ENCODE results near the gene TRAM2. TPM values are rescaled to one million over a fixed set of nuclear protein-coding genes. Genes with fewer than 3 reads are reported as not detected.

TRAM2 gene
- total RNA-seq, 1 experiment from 2014 or later, result 13.4 TPM

DNA sequence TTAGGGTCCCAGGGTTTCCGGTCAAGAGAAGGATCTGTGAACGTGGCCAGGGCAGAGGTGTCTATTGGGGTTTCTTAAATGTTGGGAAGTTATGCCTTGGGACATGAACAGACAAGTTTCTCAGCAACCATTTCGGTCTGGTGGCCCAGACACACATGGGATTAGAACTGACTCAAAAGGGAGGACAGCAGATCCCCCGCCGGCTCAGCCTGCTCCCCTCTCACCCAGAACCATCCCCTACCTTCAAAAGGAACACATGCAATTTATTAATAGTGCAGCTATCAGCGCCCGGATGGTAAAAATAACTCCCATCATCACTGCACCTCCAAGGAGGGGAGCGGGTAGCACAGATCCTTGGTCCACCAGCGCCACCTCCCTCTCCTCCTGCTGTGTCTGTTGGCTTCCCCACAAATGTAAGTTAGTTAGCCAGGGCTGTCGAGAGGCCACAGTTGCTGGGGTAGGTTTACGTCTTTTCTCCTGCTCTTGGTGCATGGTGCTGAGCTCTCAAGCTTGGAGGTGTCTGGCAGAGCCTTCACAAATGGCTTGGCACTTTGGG lies 77.1 kb downstream of the TRAM2 start:
- TF ChIP-seq TEAD1 (CRISPR knock-in tag; IDR thresholded peaks at IDR 0.05), result no peak
- no peak for TF ChIP-seq GTF2I (CRISPR knock-in tag; conservative IDR thresholded peaks at IDR 0.05)
- TF ChIP-seq, protein P1, sequence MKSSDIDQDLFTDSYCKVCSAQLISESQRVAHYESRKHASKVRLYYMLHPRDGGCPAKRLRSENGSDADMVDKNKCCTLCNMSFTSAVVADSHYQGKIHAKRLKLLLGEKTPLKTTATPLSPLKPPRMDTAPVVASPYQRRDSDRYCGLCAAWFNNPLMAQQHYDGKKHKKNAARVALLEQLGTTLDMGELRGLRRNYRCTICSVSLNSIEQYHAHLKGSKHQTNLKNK (CRISPR knock-in tag; IDR thresholded peaks at IDR 0.05), result no peak
- TF ChIP-seq FOXJ3 (CRISPR knock-in tag; IDR thresholded peaks at IDR 0.05; ENCODE audit: borderline replicate concordance), result no peak
- TF ChIP-seq ZNF121 (CRISPR knock-in tag; IDR thresholded peaks at IDR 0.05), result no peak
- no peak for TF ChIP-seq ATF1 (CRISPR knock-in tag; IDR thresholded peaks at IDR 0.05)
- no peak for TF ChIP-seq SP1 (CRISPR knock-in tag; conservative IDR thresholded peaks at IDR 0.05)
- no peak for TF ChIP-seq NFYB (CRISPR knock-in tag; conservative IDR thresholded peaks at IDR 0.05; ENCODE audit: low read depth)
- DNase-seq (ENCODE audit: low spot score), result no peak
- POLR2A ChIA-PET, result no interaction called here
- H3K36me3 Mint-ChIP-seq, result peaks cover 13% of the 10 kb centered on the region; the same call in 1 of the 2 replicates
- no peaks in the 10 kb centered on the region for H3K27me3 Mint-ChIP-seq (ENCODE audit: low read depth)
- peak overlapping the region; percentile 80 for H3K27ac Mint-ChIP-seq
- peaks cover 22% of the 10 kb centered on the region for H3K4me1 Mint-ChIP-seq
- CTCF ChIA-PET, result interaction anchor here (1.1 kb wide), 1 partner anchor 163 kb away, joined by 3 read pairs; no protein-coding TSS in a partner anchor
- H3K4me3 Mint-ChIP-seq, result no peak overlapping the region
- H3K9me3 Mint-ChIP-seq, result peaks cover 6% of the 10 kb centered on the region
- ATAC-seq, result no peak

DNA sequence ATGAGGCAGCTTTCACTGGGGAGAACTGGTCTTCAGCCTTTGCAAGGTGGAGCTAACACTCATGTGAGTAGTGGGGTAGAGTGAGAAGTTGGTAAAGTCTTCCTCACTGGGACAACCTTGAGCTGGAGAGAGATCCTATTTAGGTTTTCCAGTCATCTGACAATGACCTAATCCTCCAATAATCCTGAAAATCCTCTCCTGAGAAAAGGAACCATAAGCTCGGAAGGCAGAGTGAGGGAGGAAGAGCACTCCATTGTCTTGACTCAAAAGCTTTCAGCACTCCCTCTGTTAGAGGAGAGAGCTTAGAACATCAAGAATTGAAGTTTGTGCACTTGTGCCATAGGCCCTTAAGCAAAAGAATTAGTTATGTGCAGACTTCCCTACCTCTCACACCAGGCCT lies 77.8 kb downstream of the TRAM2 start:
- DNase-seq (ENCODE audit: low spot score), result no peak
- Mint-ChIP-seq H3K4me3 (no peak overlapping the region), H3K27ac (peak overlapping the region; percentile 8), H3K36me3 (peaks cover 18% of the 10 kb centered on the region), H3K27me3 (ENCODE audit: low read depth) (no peaks in the 10 kb centered on the region), H3K9me3 (peaks cover 12% of the 10 kb centered on the region), H3K4me1 (peaks cover 22% of the 10 kb centered on the region)
- POLR2A ChIA-PET, result no interaction called here
- TF ChIP-seq GRHL2 (CRISPR knock-in tag; IDR thresholded peaks at IDR 0.05; ENCODE audit: insufficient replicate concordance, severe bottlenecking) (no peak), NR3C1 (CRISPR knock-in tag; conservative IDR thresholded peaks at IDR 0.05; ENCODE audit: low read depth) (no peak), KAT7 (CRISPR knock-in tag; IDR thresholded peaks at IDR 0.05; ENCODE audit: borderline replicate concordance) (no peak), TEAD4 (CRISPR knock-in tag; IDR thresholded peaks at IDR 0.05) (no peak), FOXP1 (CRISPR knock-in tag; IDR thresholded peaks at IDR 0.05; ENCODE audit: borderline replicate concordance) (no peak), EMX1 (CRISPR knock-in tag; IDR thresholded peaks at IDR 0.05) (no peak), ZNF263 (CRISPR knock-in tag; IDR thresholded peaks at IDR 0.05; ENCODE audit: low read depth) (no peak), TP53 (CRISPR knock-in tag; IDR thresholded peaks at IDR 0.05) (no peak)
- TF ChIP-seq, protein P2, sequence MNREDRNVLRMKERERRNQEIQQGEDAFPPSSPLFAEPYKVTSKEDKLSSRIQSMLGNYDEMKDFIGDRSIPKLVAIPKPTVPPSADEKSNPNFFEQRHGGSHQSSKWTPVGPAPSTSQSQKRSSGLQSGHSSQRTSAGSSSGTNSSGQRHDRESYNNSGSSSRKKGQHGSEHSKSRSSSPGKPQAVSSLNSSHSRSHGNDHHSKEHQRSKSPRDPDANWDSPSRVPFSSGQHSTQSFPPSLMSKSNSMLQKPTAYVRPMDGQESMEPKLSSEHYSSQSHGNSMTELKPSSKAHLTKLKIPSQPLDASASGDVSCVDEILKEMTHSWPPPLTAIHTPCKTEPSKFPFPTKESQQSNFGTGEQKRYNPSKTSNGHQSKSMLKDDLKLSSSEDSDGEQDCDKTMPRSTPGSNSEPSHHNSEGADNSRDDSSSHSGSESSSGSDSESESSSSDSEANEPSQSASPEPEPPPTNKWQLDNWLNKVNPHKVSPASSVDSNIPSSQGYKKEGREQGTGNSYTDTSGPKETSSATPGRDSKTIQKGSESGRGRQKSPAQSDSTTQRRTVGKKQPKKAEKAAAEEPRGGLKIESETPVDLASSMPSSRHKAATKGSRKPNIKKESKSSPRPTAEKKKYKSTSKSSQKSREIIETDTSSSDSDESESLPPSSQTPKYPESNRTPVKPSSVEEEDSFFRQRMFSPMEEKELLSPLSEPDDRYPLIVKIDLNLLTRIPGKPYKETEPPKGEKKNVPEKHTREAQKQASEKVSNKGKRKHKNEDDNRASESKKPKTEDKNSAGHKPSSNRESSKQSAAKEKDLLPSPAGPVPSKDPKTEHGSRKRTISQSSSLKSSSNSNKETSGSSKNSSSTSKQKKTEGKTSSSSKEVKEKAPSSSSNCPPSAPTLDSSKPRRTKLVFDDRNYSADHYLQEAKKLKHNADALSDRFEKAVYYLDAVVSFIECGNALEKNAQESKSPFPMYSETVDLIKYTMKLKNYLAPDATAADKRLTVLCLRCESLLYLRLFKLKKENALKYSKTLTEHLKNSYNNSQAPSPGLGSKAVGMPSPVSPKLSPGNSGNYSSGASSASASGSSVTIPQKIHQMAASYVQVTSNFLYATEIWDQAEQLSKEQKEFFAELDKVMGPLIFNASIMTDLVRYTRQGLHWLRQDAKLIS (CRISPR knock-in tag; IDR thresholded peaks at IDR 0.05; ENCODE audit: borderline replicate concordance), result no peak
- TF ChIP-seq, protein P3, sequence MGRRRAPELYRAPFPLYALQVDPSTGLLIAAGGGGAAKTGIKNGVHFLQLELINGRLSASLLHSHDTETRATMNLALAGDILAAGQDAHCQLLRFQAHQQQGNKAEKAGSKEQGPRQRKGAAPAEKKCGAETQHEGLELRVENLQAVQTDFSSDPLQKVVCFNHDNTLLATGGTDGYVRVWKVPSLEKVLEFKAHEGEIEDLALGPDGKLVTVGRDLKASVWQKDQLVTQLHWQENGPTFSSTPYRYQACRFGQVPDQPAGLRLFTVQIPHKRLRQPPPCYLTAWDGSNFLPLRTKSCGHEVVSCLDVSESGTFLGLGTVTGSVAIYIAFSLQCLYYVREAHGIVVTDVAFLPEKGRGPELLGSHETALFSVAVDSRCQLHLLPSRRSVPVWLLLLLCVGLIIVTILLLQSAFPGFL (CRISPR knock-in tag; IDR thresholded peaks at IDR 0.05; ENCODE audit: borderline replicate concordance), result no peak
- TF ChIP-seq, protein P4, sequence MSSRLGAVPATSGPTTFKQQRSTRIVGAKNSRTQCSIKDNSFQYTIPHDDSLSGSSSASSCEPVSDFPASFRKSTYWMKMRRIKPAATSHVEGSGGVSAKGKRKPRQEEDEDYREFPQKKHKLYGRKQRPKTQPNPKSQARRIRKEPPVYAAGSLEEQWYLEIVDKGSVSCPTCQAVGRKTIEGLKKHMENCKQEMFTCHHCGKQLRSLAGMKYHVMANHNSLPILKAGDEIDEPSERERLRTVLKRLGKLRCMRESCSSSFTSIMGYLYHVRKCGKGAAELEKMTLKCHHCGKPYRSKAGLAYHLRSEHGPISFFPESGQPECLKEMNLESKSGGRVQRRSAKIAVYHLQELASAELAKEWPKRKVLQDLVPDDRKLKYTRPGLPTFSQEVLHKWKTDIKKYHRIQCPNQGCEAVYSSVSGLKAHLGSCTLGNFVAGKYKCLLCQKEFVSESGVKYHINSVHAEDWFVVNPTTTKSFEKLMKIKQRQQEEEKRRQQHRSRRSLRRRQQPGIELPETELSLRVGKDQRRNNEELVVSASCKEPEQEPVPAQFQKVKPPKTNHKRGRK (CRISPR knock-in tag; IDR thresholded peaks at IDR 0.05; ENCODE audit: borderline replicate concordance), result no peak
- peak; percentile 3; the same call in 1 of the 2 replicates for ATAC-seq
- CTCF ChIA-PET, result no interaction called here
